HG03354 (cell line): Measurements from ENCODE around the gene CTNND2.
A peak's percentile ranks its signal among the peaks of the same experiment; 100 is the strongest.

Source experiments
- ATAC-seq: cut with Tn5 transposase; IDR thresholded peaks from one replicate; pipeline ENCODE4 v1.9.1; 2021; ENCODE audit warnings: mild to moderate bottlenecking; ENCODE audit not compliant: unreplicated experiment, poor library complexity, severe bottlenecking

Gene CTNND2

DNA sequence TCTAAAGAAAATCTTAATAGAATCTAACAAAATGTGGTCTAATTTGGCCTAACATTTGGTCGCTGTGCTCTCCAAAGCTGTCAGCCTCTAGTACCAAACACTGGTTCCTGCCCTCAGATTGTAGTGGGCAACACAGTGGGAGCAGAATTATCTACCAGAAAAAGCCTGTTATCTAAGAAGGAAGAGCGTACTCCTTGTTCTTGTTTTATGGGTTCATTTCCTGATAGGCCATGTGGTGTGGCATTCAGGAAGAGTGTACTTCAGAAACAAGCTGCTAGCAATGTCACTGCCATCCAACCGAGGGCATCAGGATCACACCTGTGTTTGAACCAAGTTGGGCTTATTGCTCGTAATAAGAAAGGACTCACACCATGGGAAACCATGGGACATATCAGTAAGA lies 655.3 kb downstream of the CTNND2 start:
- no peak for ATAC-seq

DNA sequence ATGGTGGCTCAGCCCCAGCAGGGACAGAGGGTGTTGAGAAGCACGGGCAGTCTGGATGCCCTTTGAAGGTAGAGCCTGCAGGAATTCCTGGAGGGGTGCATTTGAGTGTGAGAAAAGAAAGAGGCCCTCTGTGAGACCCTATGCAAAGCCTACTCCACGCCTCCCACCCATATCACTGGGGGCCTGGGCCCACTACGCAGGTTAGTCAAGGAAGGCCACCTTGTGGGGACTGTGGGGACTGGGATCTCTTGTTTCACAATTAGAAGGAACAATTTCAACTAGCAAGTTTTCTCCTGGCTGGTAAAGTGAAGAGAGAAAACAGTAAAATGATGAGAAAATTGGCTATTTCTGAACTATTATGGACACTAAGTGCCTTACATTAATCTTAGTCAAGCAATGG lies 657.0 kb downstream of the CTNND2 start:
- no peak for ATAC-seq

- no peak for ATAC-seq
These were observed 663.7 kb downstream of the CTNND2 start for GRCh38 chr5:11240293-11241190.

DNA sequence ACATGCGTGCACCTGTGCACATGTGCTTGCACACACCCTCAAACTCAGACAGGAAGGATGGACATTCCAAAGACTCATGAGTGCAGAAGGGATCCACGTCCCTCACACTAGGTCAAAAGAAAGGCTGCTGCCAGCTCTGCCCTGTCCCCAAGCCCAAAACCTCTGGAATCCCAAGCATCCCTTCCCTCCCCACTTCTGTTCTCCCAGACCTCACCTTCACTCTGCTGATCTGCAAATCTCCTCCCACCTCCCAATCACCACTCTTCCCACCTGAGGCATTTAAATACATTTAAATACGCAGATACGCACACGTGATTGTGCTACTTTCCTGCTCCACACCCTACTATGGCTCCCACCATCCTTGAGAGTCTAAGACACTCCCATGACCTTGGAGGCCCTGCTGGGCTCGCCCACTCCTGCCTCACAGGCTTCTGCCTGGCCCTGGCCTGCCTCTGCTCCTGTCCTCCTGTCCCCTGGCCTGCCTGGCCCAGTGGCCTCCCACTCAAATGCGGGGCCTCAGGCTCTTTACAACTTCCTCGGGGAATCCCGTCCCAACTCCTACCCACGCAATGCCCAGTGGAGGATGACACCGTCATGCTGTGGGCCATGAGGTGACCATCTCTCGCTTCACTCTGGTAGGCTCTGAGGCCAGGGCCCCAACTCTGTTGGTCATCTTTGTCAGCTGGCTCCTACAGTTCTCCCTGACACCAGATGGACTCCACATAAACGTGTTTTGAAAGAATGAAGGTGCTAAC lies 664.8 kb downstream of the CTNND2 start:
- no peak for ATAC-seq

DNA sequence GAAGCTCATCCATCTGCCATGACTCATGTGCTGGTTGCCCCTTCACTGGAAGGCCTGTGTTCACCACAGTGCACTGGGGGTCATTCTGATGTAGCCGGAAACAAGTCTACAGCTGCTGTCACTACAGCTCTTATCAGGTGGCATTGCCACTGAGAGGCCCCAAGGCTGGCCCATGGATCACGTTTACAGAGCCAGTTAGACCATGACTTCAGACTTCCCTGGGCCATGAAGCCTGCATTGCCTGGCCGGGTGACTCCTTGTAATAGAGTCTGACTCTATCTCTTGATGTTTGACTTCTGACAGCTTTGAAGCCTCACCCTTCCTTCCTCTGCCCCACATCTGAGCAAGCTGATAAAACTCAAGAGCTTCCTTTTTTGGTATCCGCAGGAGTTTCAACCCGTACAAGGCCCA lies 669.7 kb downstream of the CTNND2 start:
- ATAC-seq = no peak

DNA sequence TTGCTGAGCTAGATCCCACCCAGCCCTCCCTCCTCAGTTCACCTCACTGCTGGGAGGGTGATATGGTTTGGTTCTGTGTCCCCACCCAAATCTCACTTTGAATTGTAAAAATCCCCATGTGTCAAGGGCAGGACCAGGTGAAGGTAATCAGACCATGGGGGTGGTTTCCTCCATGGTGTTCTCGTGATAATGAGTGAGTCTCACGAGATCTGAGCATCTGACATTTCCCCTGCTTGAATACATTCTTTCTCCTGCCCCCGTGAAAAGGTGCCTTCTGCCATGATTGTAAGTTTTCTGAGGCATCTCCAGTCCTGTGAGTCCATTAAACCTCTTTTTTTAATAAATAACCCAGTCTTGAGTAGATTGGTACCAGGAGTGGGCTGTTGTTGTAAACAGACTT lies 673.4 kb downstream of the CTNND2 start:
- no peak for ATAC-seq

- no peak for ATAC-seq
These were observed 677.2 kb downstream of the CTNND2 start for GRCh38 chr5:11227064-11227463.

GRCh38 chr5:11224436-11225187 lies 679.6 kb downstream of the CTNND2 start:
- ATAC-seq = no peak

DNA sequence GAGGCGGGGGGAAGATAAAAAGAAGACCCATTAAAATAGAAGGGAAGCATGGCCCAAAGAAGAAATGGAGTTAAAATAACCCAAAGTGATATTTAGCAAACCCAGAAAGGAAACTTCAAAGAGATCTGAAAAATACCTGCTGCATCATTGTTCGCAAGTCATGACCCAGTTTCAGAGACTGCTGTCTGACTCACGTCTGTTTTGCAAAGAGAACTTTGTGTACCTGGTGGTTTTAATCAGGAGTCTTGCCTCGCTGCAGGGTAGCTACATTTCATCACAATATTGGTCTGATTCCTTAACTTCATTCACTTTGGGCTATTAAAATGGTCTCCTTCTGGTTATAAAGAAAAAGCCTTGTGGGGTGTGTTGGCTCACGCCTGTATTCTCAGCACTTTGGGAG lies 682.1 kb downstream of the CTNND2 start:
- no peak for ATAC-seq

- ATAC-seq = no peak
These were observed 689.2 kb downstream of the CTNND2 start for GRCh38 chr5:11214864-11215644.

- ATAC-seq = no peak
These were observed 691.5 kb downstream of the CTNND2 start for GRCh38 chr5:11212706-11213105.

- ATAC-seq = no peak
These were observed 706.5 kb downstream of the CTNND2 start for GRCh38 chr5:11197726-11198125.

- no peak for ATAC-seq
These were observed 712.6 kb downstream of the CTNND2 start for GRCh38 chr5:11191673-11192072.

GRCh38 chr5:11182441-11183080 lies 721.7 kb downstream of the CTNND2 start:
- peak; percentile 85 for ATAC-seq

- no peak for ATAC-seq
These were observed 722.3 kb downstream of the CTNND2 start for GRCh38 chr5:11181940-11182339.

- no peak for ATAC-seq
These were observed 723.4 kb downstream of the CTNND2 start for GRCh38 chr5:11180890-11181289.

GRCh38 chr5:11177999-11178711 lies 726.1 kb downstream of the CTNND2 start:
- no peak for ATAC-seq

GRCh38 chr5:11174591-11174990 lies 729.7 kb downstream of the CTNND2 start:
- no peak for ATAC-seq
